Vagina (tissue), 2 donors: ENCODE data around the gene NKAIN4. TPM values are rescaled to one million over a fixed set of nuclear protein-coding genes. Genes with fewer than 3 reads are reported as not detected.

Source experiments
- DNase-seq, 2 donors: peaks; one replicate each; pipeline ENCODE4 v3.0.0-alpha.2; 2017; ENCODE audit errors: extremely low spot score in 2 of 2
- H3K27ac ChIP-seq: fragments of 200-600 bp; sonication (generic); one replicate; pipeline ENCODE4 v1.5.1; 2019
- H3K27me3 ChIP-seq: fragments of 200-600 bp; sonication (generic); one replicate; pipeline ENCODE4 v1.5.1; 2019
- H3K36me3 ChIP-seq, 2 donors: fragments of 200-600 bp; sonication (generic); one replicate each; pipeline ENCODE4 v1.5.1; 2017 to 2019
- H3K4me1 ChIP-seq: fragments of 200-600 bp; sonication (generic); one replicate; pipeline ENCODE4 v1.5.1; 2019
- H3K4me3 ChIP-seq, 2 donors: fragments of 200-600 bp; sonication (generic); 1 replicate in 1 of 2; 2 replicates in 1 of 2; pipeline ENCODE4 v1.5.1; 2016 to 2019
- H3K9me3 ChIP-seq: fragments of 200-600 bp; sonication (generic); one replicate; pipeline ENCODE4 v1.5.1; 2019
- POLR2A ChIP-seq, 2 donors: fragments of 450-650 bp; IDR thresholded peaks; one replicate each; pipeline ENCODE4 v1.6.1; 2017; ENCODE audit warnings: antibody characterized with exemption in 2 of 2, mild to moderate bottlenecking in 2 of 2, moderate library complexity in 2 of 2
- POLR2AphosphoS5 ChIP-seq, 2 donors: sonication (generic); formaldehyde crosslinking; IDR thresholded peaks; one replicate each; pipeline ENCODE4 v1.9.0; 2017; ENCODE audit warnings: antibody characterized with exemption in 2 of 2, mild to moderate bottlenecking in 2 of 2, low read depth in 1 of 2; ENCODE audit not compliant: insufficient read depth in 1 of 2
- intact Hi-C: fragments of 100-400 bp; cut with DNase I; formaldehyde crosslinking; loops from one replicate; pipeline ENCODE4 v1.15.1; 2023
- total RNA-seq: library from RNA; depleted of rRNA; stranded (reverse); fragments of >200 nt; gene quantifications from one replicate; pipeline ENCODE4 v1.2.3, GENCODE V29; 2016
- TF ChIP-seq, protein P1 (sequence below), 3 experiments: fragments of 450-650 bp in 2 of 3; fragments of 200-600 bp in 1 of 3; sonication (generic) in 1 of 3; IDR thresholded peaks; one replicate each; pipeline ENCODE4 v1.5.1; 2017 to 2019; ENCODE audit warnings: antibody characterized with exemption in 3 of 3, mild to moderate bottlenecking in 2 of 3, moderate library complexity in 2 of 3

The NKAIN4 gene
- total RNA-seq, 1 donor from 2014 or later = not detected

DNA sequence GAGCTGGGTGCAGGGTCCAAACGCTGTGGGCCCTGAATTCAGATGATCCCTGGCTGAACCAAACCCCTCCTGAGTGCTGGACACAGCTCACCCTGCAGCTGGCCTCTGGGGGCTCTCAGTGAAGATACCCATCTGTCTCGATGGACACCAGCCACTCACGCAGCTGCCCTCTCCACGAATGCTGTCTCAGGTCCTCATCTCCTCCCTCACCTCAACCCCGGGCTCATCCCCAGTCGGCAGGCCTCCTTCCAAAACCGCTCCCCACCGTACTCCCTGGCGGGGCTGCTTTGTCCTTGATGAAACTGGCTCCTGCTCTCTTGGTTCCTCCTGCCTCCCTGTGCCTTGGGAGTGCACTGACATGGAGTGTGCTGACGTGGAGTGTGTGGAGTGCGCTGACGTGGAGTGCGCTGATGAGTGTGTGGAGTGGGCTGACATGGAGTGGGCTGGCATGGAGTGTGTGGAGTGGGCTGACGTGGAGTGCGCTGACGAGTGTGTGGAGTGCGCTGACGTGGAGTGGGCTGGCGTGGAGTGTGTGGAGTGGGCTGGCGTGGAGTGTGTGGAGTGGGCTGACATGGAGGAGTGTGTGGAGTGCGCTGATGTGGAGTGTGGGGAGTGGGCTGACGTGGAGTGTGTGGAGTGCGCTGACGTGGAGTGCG lies 34.3 kb downstream of the NKAIN4 start:
- no peak for DNase-seq
- Histone ChIP-seq H3K36me3 (no peaks in the 10 kb centered on the region), H3K4me1 (peaks cover 11% of the 10 kb centered on the region), H3K4me3 (no peak overlapping the region), H3K9me3 (no peaks in the 10 kb centered on the region), H3K27ac (no peak overlapping the region), H3K27me3 (no peaks in the 10 kb centered on the region)
- TF ChIP-seq POLR2A (IDR thresholded peaks at IDR 0.05) (no peak), POLR2AphosphoS5 (IDR thresholded peaks at IDR 0.05; ENCODE audit: insufficient read depth in 1 of 2, low read depth in 1 of 2) (no peak)
- TF ChIP-seq, protein P1, sequence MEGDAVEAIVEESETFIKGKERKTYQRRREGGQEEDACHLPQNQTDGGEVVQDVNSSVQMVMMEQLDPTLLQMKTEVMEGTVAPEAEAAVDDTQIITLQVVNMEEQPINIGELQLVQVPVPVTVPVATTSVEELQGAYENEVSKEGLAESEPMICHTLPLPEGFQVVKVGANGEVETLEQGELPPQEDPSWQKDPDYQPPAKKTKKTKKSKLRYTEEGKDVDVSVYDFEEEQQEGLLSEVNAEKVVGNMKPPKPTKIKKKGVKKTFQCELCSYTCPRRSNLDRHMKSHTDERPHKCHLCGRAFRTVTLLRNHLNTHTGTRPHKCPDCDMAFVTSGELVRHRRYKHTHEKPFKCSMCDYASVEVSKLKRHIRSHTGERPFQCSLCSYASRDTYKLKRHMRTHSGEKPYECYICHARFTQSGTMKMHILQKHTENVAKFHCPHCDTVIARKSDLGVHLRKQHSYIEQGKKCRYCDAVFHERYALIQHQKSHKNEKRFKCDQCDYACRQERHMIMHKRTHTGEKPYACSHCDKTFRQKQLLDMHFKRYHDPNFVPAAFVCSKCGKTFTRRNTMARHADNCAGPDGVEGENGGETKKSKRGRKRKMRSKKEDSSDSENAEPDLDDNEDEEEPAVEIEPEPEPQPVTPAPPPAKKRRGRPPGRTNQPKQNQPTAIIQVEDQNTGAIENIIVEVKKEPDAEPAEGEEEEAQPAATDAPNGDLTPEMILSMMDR (IDR thresholded peaks at IDR 0.05) = no peak
- intact Hi-C loops = no loop called here

DNA sequence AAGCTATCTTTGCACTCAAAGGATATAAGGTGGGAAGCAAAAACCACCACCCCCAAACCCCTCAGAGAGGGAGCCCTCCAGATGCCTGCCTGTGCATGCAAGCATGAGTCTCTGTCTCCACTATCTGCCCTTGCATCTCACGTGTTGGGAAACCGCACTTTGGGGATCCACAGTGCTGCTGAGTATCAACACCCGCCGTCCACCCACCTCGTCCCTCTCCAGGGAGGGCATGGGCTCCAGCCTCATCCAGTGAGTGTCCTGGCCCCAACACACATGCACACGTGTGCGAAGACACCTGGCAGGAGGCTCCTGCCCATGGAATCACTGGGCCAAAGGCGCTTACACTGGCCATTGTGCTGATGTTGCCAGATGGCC lies 34.8 kb downstream of the NKAIN4 start:
- intact Hi-C loops = no loop called here
- Histone ChIP-seq H3K4me1 (peaks cover 17% of the 10 kb centered on the region), H3K9me3 (no peaks in the 10 kb centered on the region), H3K27ac (no peak overlapping the region), H3K27me3 (no peaks in the 10 kb centered on the region), H3K36me3 (peaks cover 0 to 5% of the 10 kb centered on the region in 2 donors), H3K4me3 (no peak overlapping the region)
- DNase-seq = no peak
- no peak for TF ChIP-seq POLR2A (IDR thresholded peaks at IDR 0.05)
- no peak for TF ChIP-seq POLR2AphosphoS5 (IDR thresholded peaks at IDR 0.05; ENCODE audit: insufficient read depth in 1 of 2, low read depth in 1 of 2)
- TF ChIP-seq, protein P1 (IDR thresholded peaks at IDR 0.05) = no peak

DNA sequence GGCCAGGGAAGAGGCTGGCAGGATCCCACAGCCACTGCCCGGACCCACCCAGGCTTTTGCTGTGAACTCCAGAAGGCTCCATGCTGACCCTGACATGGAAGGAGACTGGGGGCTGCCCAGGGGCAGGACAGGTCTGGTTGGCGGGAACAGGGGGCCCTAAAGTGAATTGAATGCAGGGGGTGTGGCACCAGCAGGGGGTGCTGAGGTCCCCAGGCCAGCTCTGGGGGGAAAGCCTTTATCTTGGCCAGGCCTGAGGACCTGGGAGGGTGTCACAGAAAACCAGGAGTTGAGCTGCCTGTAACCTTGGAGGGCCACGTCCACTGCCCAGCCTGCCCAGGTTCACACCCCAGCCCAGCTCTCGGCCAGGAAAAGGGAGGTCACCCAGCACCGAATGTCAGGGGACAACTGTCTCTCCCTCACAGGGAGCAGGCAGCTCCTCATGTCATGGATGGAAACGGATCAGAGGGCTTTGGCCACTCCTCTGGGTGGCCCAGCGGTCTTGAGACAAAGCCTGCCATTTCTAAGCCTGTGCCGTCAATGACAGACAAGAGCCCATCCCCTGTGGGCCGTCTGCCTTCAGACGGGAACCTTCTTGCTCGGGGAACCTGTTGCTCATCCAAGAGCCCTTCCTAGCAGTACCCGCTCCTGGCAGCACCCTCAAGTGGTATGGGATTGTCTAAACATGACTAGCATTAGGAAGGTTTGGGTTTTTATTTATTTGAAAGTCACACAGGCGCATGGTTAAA lies 35.4 kb downstream of the NKAIN4 start:
- peaks cover 0 to 11% of the 10 kb centered on the region in 2 donors for H3K36me3 ChIP-seq
- H3K4me1 ChIP-seq = peaks cover 23% of the 10 kb centered on the region
- no peak for DNase-seq
- H3K9me3 ChIP-seq = no peaks in the 10 kb centered on the region
- TF ChIP-seq, protein P1 (IDR thresholded peaks at IDR 0.05) = no peak
- no peak for TF ChIP-seq POLR2AphosphoS5 (IDR thresholded peaks at IDR 0.05; ENCODE audit: insufficient read depth in 1 of 2, low read depth in 1 of 2)
- TF ChIP-seq POLR2A (IDR thresholded peaks at IDR 0.05) = no peak
- intact Hi-C loops = no loop called here
- H3K4me3 ChIP-seq = no peak overlapping the region
- H3K27me3 ChIP-seq = no peaks in the 10 kb centered on the region
- no peak overlapping the region for H3K27ac ChIP-seq

DNA sequence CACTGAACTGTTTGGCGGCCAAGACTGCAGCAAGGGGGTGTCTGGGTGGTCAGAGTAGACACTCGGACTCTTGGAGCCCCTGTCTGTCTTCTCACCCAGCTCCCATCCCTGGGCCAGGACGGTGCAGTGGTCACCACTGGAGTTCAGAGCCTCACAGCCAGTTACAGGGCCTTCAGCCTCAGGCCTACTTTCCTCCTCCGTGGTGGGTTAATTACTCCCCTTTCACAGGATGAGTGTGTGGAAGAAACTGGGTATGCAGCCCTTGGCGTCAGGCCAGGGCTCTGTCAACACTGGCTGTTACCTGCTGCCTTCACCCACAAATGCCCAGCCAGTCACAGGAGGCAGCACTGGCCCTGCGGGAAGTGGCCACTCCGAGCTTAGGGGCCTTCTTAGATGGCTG lies 36.6 kb downstream of the NKAIN4 start:
- intact Hi-C loops = no loop called here

More for the DNA sequence above, 36.6 kb downstream of the NKAIN4 start:
- Histone ChIP-seq H3K9me3 (no peaks in the 10 kb centered on the region), H3K27me3 (no peaks in the 10 kb centered on the region), H3K4me3 (no peak overlapping the region), H3K36me3 (peaks cover 0 to 22% of the 10 kb centered on the region in 2 donors), H3K27ac (no peak overlapping the region), H3K4me1 (peaks cover 34% of the 10 kb centered on the region)
- TF ChIP-seq POLR2AphosphoS5 (IDR thresholded peaks at IDR 0.05; ENCODE audit: insufficient read depth in 1 of 2, low read depth in 1 of 2) (no peak), POLR2A (IDR thresholded peaks at IDR 0.05) (no peak)
- TF ChIP-seq, protein P1 (IDR thresholded peaks at IDR 0.05) = no peak
- DNase-seq = no peak
